OCI-LY3 (cell line): ENCODE results near the gene CHFR.

ENCODE experiments used
- H2AFZ ChIP-seq: fragments of 200-600, 300-600 bp; shearing (Covaris generic); 2 replicates; pipeline ENCODE4 v1.6.0; 2014; ENCODE audit warnings: antibody characterized with exemption, low read depth, low read length
- H3K27ac ChIP-seq: fragments of 200-600, 300-600 bp; sonication (generic); 2 replicates; pipeline ENCODE4 v1.5.1; 2014; ENCODE audit warnings: mild to moderate bottlenecking, low read length, moderate library complexity, mixed read lengths
- H3K27me3 ChIP-seq: fragments of 200-600, 300-600 bp; sonication (generic); 2 replicates; pipeline ENCODE4 v1.6.1; 2014; ENCODE audit warnings: low read depth, low read length, mixed read lengths
- H3K36me3 ChIP-seq: fragments of 200-600, 300-600 bp; sonication (generic); replicated peaks from 2 replicates; pipeline ENCODE3; 2014; ENCODE audit warnings: low read depth, low read length, mixed read lengths
- H3K4me1 ChIP-seq: fragments of 300-600, 200-600 bp; sonication (generic); 2 replicates; pipeline ENCODE4 v1.6.1; 2014; ENCODE audit warnings: low read length, mixed read lengths
- H3K4me2 ChIP-seq: fragments of 200-600, 300-600 bp; sonication (generic); 2 replicates; pipeline ENCODE4 v1.6.1; 2014; ENCODE audit warnings: low read length, mixed read lengths
- H3K4me3 ChIP-seq: fragments of 300-600, 200-600 bp; sonication (generic); 2 replicates; pipeline ENCODE4 v1.5.1; 2014; ENCODE audit warnings: antibody characterized with exemption, mild to moderate bottlenecking, low read length, moderate library complexity
- H3K79me2 ChIP-seq: fragments of 300-600, 200-600 bp; shearing (Covaris generic); 2 replicates; pipeline ENCODE4 v1.6.1; 2014; ENCODE audit warnings: mild to moderate bottlenecking, low read length, mixed read lengths
- H3K9ac ChIP-seq: fragments of 300-600, 200-600 bp; shearing (Covaris generic); 2 replicates; pipeline ENCODE4 v1.6.0; 2014; ENCODE audit warnings: mild to moderate bottlenecking, low read length, moderate library complexity
- H3K9me3 ChIP-seq: fragments of 200-600, 300-600 bp; shearing (Covaris generic); 2 replicates; pipeline ENCODE4 v1.6.1; 2014; ENCODE audit warnings: low read length, mixed read lengths; ENCODE audit not compliant: insufficient read depth
- H4K20me1 ChIP-seq: fragments of 200-600, 300-600 bp; sonication (generic); 2 replicates; pipeline ENCODE4 v1.6.1; 2016; ENCODE audit warnings: low read length, mixed read lengths; ENCODE audit not compliant: insufficient read depth
- EZH2phosphoT487 ChIP-seq: fragments of 200-600 bp; shearing (Covaris generic); IDR thresholded peaks from 2 replicates; pipeline ENCODE4 v1.6.1; 2018; ENCODE audit warnings: antibody characterized with exemption, mixed run types, low read depth
- TF ChIP-seq, protein P1 (sequence below): fragments of 200-600, 300-600 bp; sonication (generic); IDR thresholded peaks from 2 replicates; pipeline ENCODE4 v1.5.1; 2014; ENCODE audit warnings: antibody characterized with exemption, low read length, low read depth

Gene CHFR

GRCh38 chr12:132873724-132874123 is 13.7 kb downstream of the CHFR start:
- Histone ChIP-seq H3K79me2 (no peaks in the 10 kb centered on the region), H3K27me3 (no peaks in the 10 kb centered on the region), H3K4me1 (no peaks in the 10 kb centered on the region), H2AFZ (no peak overlapping the region), H3K27ac (no peak overlapping the region), H3K9me3 (no peaks in the 10 kb centered on the region), H3K4me2 (no peak overlapping the region), H3K9ac (no peak overlapping the region), H3K36me3 (no peaks in the 10 kb centered on the region), H3K4me3 (no peak overlapping the region), H4K20me1 (no peaks in the 10 kb centered on the region)
- TF ChIP-seq EZH2phosphoT487: no peak
- TF ChIP-seq, protein P1, sequence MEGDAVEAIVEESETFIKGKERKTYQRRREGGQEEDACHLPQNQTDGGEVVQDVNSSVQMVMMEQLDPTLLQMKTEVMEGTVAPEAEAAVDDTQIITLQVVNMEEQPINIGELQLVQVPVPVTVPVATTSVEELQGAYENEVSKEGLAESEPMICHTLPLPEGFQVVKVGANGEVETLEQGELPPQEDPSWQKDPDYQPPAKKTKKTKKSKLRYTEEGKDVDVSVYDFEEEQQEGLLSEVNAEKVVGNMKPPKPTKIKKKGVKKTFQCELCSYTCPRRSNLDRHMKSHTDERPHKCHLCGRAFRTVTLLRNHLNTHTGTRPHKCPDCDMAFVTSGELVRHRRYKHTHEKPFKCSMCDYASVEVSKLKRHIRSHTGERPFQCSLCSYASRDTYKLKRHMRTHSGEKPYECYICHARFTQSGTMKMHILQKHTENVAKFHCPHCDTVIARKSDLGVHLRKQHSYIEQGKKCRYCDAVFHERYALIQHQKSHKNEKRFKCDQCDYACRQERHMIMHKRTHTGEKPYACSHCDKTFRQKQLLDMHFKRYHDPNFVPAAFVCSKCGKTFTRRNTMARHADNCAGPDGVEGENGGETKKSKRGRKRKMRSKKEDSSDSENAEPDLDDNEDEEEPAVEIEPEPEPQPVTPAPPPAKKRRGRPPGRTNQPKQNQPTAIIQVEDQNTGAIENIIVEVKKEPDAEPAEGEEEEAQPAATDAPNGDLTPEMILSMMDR: no peak

GRCh38 chr12:132872975-132873421 is 14.4 kb downstream of the CHFR start:
- Histone ChIP-seq H4K20me1 (no peaks in the 10 kb centered on the region), H3K27ac (no peak overlapping the region), H3K79me2 (no peaks in the 10 kb centered on the region), H3K36me3 (no peaks in the 10 kb centered on the region), H2AFZ (no peak overlapping the region), H3K9ac (no peak overlapping the region), H3K4me2 (no peak overlapping the region), H3K4me3 (no peak overlapping the region), H3K27me3 (no peaks in the 10 kb centered on the region), H3K9me3 (no peaks in the 10 kb centered on the region), H3K4me1 (no peaks in the 10 kb centered on the region)
- TF ChIP-seq, protein P1: no peak
- TF ChIP-seq EZH2phosphoT487: no peak

DNA sequence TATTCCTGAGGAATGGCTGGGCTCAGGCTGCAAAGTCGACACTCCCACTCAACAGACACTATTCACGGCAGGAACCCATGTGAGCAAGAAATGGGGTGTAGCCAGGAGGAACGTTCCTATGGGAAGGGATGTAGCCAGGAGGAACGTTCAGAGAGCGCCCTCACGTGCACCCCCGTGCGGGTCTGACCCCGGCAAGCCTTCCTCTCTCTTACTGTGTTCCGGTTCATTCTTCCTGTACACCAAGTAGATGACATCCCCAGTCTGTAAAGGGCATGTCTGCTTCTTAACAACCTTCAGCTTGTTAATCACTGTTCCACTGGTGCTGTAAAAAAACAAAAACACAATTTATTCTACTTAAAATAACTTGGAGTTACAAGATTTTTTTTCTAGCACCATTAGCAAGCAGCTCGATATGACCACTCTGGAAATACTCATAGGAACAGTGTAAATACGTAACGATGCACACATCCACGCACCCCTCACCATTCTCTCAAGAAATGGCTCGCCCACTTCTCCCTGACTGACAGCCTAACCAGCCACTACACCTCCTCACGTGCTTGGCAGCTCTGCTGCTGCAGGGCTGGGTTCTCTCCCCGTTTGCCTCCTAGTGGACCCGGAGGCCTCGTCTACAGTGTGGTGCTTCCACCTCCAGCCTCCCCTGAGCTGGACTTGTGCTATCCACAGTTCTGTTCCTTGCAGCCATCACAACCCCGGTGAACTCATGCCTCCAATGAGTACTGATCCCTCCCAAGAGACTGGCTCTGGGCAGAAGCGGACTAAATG is 15.1 kb downstream of the CHFR start:
- Histone ChIP-seq H4K20me1 (no peaks in the 10 kb centered on the region), H3K36me3 (no peaks in the 10 kb centered on the region), H3K9me3 (no peaks in the 10 kb centered on the region), H3K27me3 (no peaks in the 10 kb centered on the region), H3K9ac (no peak overlapping the region), H3K4me2 (no peak overlapping the region), H2AFZ (no peak overlapping the region), H3K4me3 (no peak overlapping the region), H3K79me2 (no peaks in the 10 kb centered on the region), H3K4me1 (no peaks in the 10 kb centered on the region), H3K27ac (no peak overlapping the region)
- TF ChIP-seq, protein P1: no peak
- TF ChIP-seq EZH2phosphoT487: no peak

- no peaks in the 10 kb centered on the region for H3K9me3 ChIP-seq
- H3K27me3 ChIP-seq: no peaks in the 10 kb centered on the region
- H3K4me1 ChIP-seq: no peaks in the 10 kb centered on the region
- H4K20me1 ChIP-seq: no peaks in the 10 kb centered on the region
- TF ChIP-seq EZH2phosphoT487: no peak
- TF ChIP-seq, protein P1: no peak
- no peaks in the 10 kb centered on the region for H3K79me2 ChIP-seq
- H2AFZ ChIP-seq: no peak overlapping the region
- H3K4me2 ChIP-seq: no peak overlapping the region
- no peaks in the 10 kb centered on the region for H3K36me3 ChIP-seq
- no peak overlapping the region for H3K4me3 ChIP-seq
- no peak overlapping the region for H3K9ac ChIP-seq
- H3K27ac ChIP-seq: no peak overlapping the region
Measured at GRCh38 chr12:132869551-132869950, 17.9 kb downstream of the CHFR start.
